ENCODE results near the gene IGFBP7.

IGFBP7 gene

GRCh38 chr4:57131849-57132742, 21.9 kb upstream of the IGFBP7 start:
- DNase-seq, result no peak

GRCh38 chr4:57129477-57129876, 19.3 kb upstream of the IGFBP7 start:
- no peak for DNase-seq

DNA sequence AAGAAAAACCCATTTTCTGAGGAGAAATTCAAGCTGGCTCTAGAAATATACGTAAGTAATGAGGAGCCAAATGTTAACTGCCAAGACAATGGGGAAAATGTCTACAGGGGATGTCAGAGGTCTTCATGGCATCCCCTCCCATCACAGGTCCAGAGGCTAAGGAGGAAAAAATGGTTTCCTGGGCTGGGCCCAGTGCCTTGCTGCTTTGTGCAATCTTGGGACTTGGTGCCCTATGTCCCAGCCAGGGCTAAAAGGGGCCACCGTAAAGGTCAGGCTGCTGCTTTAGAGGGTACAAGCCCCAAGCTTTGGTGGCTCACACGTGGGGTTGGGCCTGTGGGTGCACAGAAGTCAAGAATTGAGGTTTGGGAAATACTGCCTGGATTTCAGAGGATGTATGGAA, 17.2 kb upstream of the IGFBP7 start:
- DNase-seq, result no peak

DNA sequence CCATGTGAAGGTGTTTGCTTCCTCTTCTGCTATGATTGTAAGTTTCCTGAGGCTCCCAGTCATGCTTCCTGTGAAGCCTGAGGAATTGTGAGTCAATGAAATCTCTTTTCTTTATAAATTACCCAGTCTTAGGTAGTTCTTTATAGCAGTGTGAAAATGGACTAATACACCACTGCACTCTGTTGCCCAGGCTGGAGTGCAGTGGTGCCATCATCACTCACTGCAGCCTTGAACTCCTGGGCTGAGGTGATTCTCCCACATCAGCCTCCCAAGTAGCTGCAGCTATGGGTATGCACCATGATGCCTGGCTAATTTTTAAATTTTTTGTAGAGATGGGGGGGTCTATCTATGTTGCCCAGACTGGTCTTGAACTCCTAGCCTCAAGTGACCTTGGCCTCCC, 15.8 kb upstream of the IGFBP7 start:
- no peak for DNase-seq

DNA sequence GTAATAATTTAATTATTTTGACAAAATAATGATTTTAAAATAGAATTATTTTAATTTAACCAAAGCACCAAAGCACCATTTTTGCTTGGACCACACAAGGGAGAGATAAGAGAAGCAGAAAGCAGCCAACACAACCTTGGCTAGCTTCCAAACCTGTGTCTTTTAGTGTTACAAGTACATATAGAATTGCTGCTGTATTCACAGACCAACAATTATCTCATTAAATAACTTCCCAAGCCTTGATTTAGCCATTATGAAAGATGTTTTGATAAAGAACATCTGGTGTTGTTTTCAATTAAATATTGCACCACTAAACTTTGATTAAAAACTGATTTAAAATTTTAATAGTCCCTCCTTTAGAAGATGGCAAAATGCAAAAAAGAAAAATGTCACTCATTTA, 14.0 kb upstream of the IGFBP7 start:
- DNase-seq, result no peak

DNA sequence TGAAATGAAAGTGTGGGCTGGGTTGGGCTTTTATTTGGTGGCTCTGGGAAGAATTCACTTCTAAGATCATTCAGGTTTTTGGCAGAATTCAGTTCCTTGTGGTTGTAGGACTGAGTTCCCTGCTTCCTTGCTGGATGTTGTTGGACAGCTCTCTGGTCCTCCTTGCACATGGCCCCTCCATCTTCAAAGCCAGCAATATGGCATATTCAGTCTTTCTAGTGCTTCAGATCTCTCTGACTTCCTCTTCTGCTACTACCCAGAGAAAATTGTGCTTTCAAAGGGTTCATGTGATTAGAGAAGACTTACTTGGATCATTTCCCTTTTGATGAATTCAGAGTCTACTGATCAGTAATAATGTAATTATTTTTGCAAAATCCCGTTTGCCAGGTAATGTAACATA, 12.8 kb upstream of the IGFBP7 start:
- DNase-seq, result no peak

DNA sequence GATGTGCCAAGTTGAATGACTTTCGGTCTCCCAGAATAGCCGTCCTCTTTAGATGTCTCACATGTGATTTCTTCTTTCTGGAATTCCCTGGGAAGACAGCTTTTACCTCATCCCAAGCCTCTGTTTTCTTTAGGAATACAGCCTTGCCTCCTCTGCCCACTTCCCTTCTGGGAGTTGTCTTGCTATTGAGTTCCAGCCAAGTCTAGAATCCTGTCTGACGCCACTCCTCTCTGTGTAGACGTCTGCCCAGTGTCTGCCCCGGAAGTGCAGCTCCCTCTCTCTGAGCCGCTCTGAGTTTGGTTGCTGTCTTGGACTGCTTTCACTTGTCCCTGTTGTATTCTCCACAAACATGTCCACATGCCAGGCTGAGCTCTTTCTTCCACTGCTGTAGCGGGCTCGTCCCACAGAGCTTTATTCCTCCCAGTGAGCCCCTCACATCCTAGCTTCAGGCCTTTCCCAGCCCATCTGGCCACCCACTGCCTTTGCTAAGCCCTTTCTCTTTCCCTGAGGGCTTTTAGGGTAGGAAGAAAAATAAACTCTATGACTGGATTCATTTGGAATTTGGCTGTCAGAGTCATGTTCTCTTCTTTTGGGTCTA, 9.0 kb upstream of the IGFBP7 start:
- DNase-seq, result peak in 19 of 56 donors; percentile 9 to 53 (median 20)

DNA sequence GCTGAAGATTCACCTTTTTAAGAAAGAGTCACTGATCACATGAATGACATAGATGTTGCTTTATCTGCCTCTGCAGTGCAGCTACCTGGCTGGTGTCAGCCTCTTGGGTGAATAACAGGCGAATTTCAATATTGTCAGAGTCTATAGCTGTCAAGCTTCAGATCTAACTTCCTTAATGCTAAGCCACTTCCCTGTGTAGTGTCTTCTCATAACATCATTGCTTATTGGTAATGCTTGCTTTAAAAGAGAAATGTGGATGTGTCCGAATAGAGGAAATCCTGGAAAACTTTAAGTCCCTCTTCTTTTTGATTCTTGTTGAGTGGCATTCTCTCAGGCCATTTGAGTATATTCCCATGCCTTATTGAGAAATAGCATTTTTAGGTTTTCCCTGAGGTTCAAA, 7.3 kb upstream of the IGFBP7 start:
- no peak for DNase-seq

- DNase-seq, result no peak
These were observed 6.1 kb upstream of the IGFBP7 start for GRCh38 chr4:57116245-57116644.

GRCh38 chr4:57114973-57115372, 4.8 kb upstream of the IGFBP7 start:
- no peak for DNase-seq

DNA sequence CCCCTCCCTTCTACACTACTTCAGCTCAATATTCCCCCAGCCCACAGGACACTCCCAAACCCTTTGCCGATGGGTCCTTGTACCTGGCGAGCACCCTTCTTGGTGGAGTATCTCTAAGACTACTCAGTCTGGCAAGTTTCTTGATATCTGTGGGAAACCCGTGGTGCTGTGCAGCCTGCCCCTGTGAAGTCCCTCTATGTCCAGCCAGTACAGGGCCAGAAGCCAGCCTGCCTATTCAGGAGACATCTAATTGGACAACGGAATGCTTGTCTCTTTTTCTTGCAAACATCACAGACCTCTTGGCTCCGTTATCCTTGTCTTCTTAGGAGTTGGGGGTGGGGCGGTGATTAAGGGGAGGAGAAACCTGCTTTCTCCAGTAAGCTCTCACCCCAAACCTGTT, 3.7 kb upstream of the IGFBP7 start:
- peak in 3 of 56 donors; percentile 9 to 30 (median 15) for DNase-seq

- DNase-seq, result peak in 45 of 56 donors; percentile 4 to 73 (median 35)
These were observed 691 bp upstream of the IGFBP7 start for GRCh38 chr4:57110640-57111511.

GRCh38 chr4:57109411-57109846, 756 bp downstream of the IGFBP7 start:
- DNase-seq, result no peak

- no peak for DNase-seq
These were observed 4.0 kb downstream of the IGFBP7 start for GRCh38 chr4:57106181-57106580.

- DNase-seq, result no peak
These were observed 5.3 kb downstream of the IGFBP7 start for GRCh38 chr4:57104706-57105560.

- no peak for DNase-seq
These were observed 7.1 kb downstream of the IGFBP7 start for GRCh38 chr4:57103051-57103450.

- DNase-seq, result peak in 1 of 56 donors; percentile 38
These were observed 8.0 kb downstream of the IGFBP7 start for GRCh38 chr4:57102050-57102624.

- no peak for DNase-seq
These were observed 9.1 kb downstream of the IGFBP7 start for GRCh38 chr4:57100979-57101651.

- DNase-seq, result no peak
These were observed 10.8 kb downstream of the IGFBP7 start for GRCh38 chr4:57099363-57099762.

DNA sequence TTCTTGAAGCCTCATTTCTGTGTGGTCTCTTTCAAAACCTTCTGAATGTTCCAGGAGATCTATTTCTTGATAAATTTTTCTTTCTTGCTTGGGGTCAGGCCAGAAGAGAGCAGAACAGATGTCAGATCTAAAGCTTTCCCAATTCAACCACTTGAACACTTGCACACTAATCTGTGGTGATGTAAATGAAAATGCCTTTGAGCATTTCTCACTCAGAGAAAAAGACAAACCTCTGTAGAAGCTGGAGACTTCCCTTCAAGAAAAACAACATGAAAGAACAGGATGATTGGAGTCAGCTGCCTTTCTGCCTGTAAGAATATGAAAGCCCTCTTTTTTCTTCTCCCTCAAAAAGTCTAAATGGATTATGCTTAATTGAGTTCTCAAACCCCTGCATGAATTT, 11.2 kb downstream of the IGFBP7 start:
- DNase-seq, result no peak
